Fibroblast of peridontal ligament (primary cell): ENCODE measurements around the gene APOL2.
A peak's percentile ranks its signal among the peaks of the same experiment; 100 is the strongest.
"Not testable (repeated sequence)": the region's sequence is repeated elsewhere in the genome, so short reads cannot be mapped to it uniquely, and the experiment has no call there.

ENCODE experiments used
- DNase-seq: peaks from one replicate; pipeline ENCODE4 v3.0.0-alpha.2; 2010; ENCODE audit errors: extremely low read depth

APOL2 gene

GRCh38 chr22:36221799-36222751 lies 17.3 kb downstream of the APOL2 start:
- DNase-seq: peak; percentile 26

GRCh38 chr22:36220451-36220921 lies 18.8 kb downstream of the APOL2 start:
- DNase-seq: peak; percentile 82

GRCh38 chr22:36218648-36219193 lies 20.6 kb downstream of the APOL2 start:
- DNase-seq: no peak

GRCh38 chr22:36215981-36216380 lies 23.3 kb downstream of the APOL2 start:
- no peak for DNase-seq

- no peak for DNase-seq
These were observed 25.7 kb downstream of the APOL2 start for GRCh38 chr22:36213586-36213985.

- no peak for DNase-seq
These were observed 26.4 kb downstream of the APOL2 start for GRCh38 chr22:36212901-36213300.

GRCh38 chr22:36211237-36211861 lies 28.0 kb downstream of the APOL2 start:
- DNase-seq: peak; percentile 41

- DNase-seq: no peak
These were observed 29.1 kb downstream of the APOL2 start for GRCh38 chr22:36210224-36210623.

- DNase-seq: not testable (repeated sequence)
These were observed 29.8 kb downstream of the APOL2 start for GRCh38 chr22:36209488-36209908.

GRCh38 chr22:36208914-36209313 lies 30.4 kb downstream of the APOL2 start:
- DNase-seq: no peak

GRCh38 chr22:36208162-36208765 lies 31.1 kb downstream of the APOL2 start:
- no peak for DNase-seq

GRCh38 chr22:36206255-36206654 lies 33.1 kb downstream of the APOL2 start:
- no peak for DNase-seq

GRCh38 chr22:36205573-36205972 lies 33.8 kb downstream of the APOL2 start:
- not testable (repeated sequence) for DNase-seq

- DNase-seq: no peak
These were observed 34.7 kb downstream of the APOL2 start for GRCh38 chr22:36204632-36205015.

GRCh38 chr22:36204001-36204631 lies 35.2 kb downstream of the APOL2 start:
- DNase-seq: no peak

GRCh38 chr22:36203441-36203840 lies 35.9 kb downstream of the APOL2 start:
- not testable (repeated sequence) for DNase-seq

- DNase-seq: not testable (repeated sequence)
These were observed 36.4 kb downstream of the APOL2 start for GRCh38 chr22:36202906-36203305.

GRCh38 chr22:36201630-36202319 lies 37.6 kb downstream of the APOL2 start, which contains the start of gene APOL4:
Gene APOL4, minus strand, starts transcription at chr22:36201809. Its CDS starts 75 bp downstream, at chr22:36201734.
- DNase-seq: peak; percentile 51

- DNase-seq: not testable (repeated sequence)
These were observed 38.3 kb downstream of the APOL2 start for GRCh38 chr22:36201025-36201424.

- no peak for DNase-seq
These were observed 40.3 kb downstream of the APOL2 start for GRCh38 chr22:36199001-36199551.

- DNase-seq: no peak
These were observed 40.8 kb downstream of the APOL2 start for GRCh38 chr22:36198536-36198935.
